Gastrocnemius medialis (tissue), 4 donors: ENCODE measurements around the gene NCAM2.

Experiments used
- CTCF ChIP-seq, 5 experiments: fragments of 450-650 bp in 3 of 5; fragments of 200-600 bp in 2 of 5; sonication (generic) in 2 of 5; IDR thresholded peaks in 4 of 5; conservative IDR thresholded peaks in 1 of 5; 1 replicate in 4 of 5; 2 replicates in 1 of 5; pipeline ENCODE4 v1.5.1; 2016 to 2019; ENCODE audit warnings: antibody characterized with exemption in 5 of 5, mild to moderate bottlenecking in 3 of 5, moderate library complexity in 3 of 5
- POLR2A ChIP-seq, 2 donors: fragments of 450-650 bp; IDR thresholded peaks; one replicate each; pipeline ENCODE4 v1.6.1; 2017; ENCODE audit warnings: antibody characterized with exemption in 2 of 2, mild to moderate bottlenecking in 2 of 2, moderate library complexity in 2 of 2

GRCh38 chr21:20998886-20999285, 677 bp downstream of the NCAM2 start:
- TF ChIP-seq CTCF (IDR thresholded peaks at IDR 0.05 in 4 of 5, conservative IDR thresholded peaks at IDR 0.05 in 1 of 5) = no peak
- no peak for TF ChIP-seq POLR2A (IDR thresholded peaks at IDR 0.05)
